ENCODE data around the gene PATJ. TPM values are rescaled to one million over a fixed set of nuclear protein-coding genes. Genes with fewer than 3 reads are reported as not detected.
"Not testable (repeated sequence)": the region's sequence is repeated elsewhere in the genome, so short reads cannot be mapped to it uniquely, and the experiment has no call there.

PATJ gene
- total and polyA plus RNA-seq, 2 donors (not counting 1 experiment from before 2014, with no cell fraction given) = 8.0 to 45.3 TPM

DNA sequence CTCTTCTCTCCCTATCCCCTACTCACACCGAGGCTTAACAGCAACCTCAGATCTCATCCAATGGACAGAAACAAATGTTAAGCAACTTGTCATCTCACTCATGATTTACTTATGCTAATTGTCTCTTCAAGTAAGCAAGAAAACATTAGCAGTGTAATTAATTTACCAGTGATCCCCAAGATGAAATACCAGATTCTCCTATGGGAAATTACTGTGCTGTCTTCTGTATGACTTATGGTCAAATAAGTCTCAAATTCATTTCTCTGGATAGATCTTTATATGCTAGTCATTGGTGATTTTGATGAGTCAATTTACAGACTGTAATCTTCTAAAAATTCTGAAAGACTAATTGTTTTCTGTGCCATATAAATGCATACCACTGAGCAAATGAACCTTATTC lies 419.4 kb downstream of the PATJ start:
- no peak for TF ChIP-seq EZH2 (IDR thresholded peaks at IDR 0.05; ENCODE audit: borderline replicate concordance, insufficient read depth, low read depth, low read length, poor library complexity, severe bottlenecking)
- TF ChIP-seq, protein P1, sequence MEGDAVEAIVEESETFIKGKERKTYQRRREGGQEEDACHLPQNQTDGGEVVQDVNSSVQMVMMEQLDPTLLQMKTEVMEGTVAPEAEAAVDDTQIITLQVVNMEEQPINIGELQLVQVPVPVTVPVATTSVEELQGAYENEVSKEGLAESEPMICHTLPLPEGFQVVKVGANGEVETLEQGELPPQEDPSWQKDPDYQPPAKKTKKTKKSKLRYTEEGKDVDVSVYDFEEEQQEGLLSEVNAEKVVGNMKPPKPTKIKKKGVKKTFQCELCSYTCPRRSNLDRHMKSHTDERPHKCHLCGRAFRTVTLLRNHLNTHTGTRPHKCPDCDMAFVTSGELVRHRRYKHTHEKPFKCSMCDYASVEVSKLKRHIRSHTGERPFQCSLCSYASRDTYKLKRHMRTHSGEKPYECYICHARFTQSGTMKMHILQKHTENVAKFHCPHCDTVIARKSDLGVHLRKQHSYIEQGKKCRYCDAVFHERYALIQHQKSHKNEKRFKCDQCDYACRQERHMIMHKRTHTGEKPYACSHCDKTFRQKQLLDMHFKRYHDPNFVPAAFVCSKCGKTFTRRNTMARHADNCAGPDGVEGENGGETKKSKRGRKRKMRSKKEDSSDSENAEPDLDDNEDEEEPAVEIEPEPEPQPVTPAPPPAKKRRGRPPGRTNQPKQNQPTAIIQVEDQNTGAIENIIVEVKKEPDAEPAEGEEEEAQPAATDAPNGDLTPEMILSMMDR (IDR thresholded peaks at IDR 0.05) = no peak
- H3K27me3 ChIP-seq (replicated peaks in 1 of 4; ENCODE audit: control extremely low read depth in 1 of 4, control insufficient read depth in 3 of 4, insufficient read depth in 4 of 4, low read length in 3 of 4) = no peaks in the 10 kb centered on the region
- H3K36me3 ChIP-seq (replicated peaks in 1 of 2; ENCODE audit: control extremely low read depth in 1 of 2, control insufficient read depth in 1 of 2, extremely low read depth in 1 of 2, insufficient read depth in 2 of 2, low read length in 1 of 2) = no peaks in the 10 kb centered on the region
- no peak overlapping the region for H3K4me3 ChIP-seq (ENCODE audit: control extremely low read depth in 1 of 5, extremely low read depth in 1 of 5, insufficient read depth in 1 of 5, low read depth in 2 of 5, low read length in 4 of 5)
- no peak for DNase-seq
- Mint-ChIP-seq H3K27me3 (no peaks in the 10 kb centered on the region), H3K4me3 (no peak overlapping the region), H3K4me1 (peaks cover 9% of the 10 kb centered on the region), H3K27ac (no peak overlapping the region), H3K9me3 (ENCODE audit: insufficient read depth) (no peaks in the 10 kb centered on the region)
- POLR2A ChIA-PET = no interaction called here
- 83% methylated on average over 1 of the region's 1 CpG for WGBS (ENCODE audit: insufficient coverage)
- CTCF ChIA-PET = no interaction called here
- H2AFZ ChIP-seq (ENCODE audit: insufficient read depth, low read depth, low read length, poor library complexity, severe bottlenecking) = no peak overlapping the region
- H3K9me3 ChIP-seq (ENCODE audit: control extremely low read depth in 1 of 3, control insufficient read depth in 2 of 3, insufficient read depth in 1 of 3, low read length in 2 of 3) = no peaks in the 10 kb centered on the region
- no peak overlapping the region for H3K27ac ChIP-seq (ENCODE audit: low read length in 2 of 2)
- intact Hi-C loops (cut with micrococcal nuclease) = no loop called here
- no peak overlapping the region for H3K4me2 ChIP-seq (replicated peaks; ENCODE audit: low read depth, low read length, poor library complexity, severe bottlenecking)
- H3K9ac ChIP-seq (ENCODE audit: low read length) = no peak overlapping the region
- H3K4me1 ChIP-seq (ENCODE audit: control insufficient read depth in 2 of 2, insufficient read depth in 2 of 2, low read length in 2 of 2) = peaks cover 5% of the 10 kb centered on the region in 2 donors
- H3K79me2 ChIP-seq (ENCODE audit: control insufficient read depth, insufficient read depth, low read length) = no peaks in the 10 kb centered on the region
- H4K20me1 ChIP-seq (ENCODE audit: control insufficient read depth, insufficient read depth, low read length, poor library complexity, severe bottlenecking) = no peaks in the 10 kb centered on the region
- ATAC-seq (ENCODE audit: low read depth) = no peak

DNA sequence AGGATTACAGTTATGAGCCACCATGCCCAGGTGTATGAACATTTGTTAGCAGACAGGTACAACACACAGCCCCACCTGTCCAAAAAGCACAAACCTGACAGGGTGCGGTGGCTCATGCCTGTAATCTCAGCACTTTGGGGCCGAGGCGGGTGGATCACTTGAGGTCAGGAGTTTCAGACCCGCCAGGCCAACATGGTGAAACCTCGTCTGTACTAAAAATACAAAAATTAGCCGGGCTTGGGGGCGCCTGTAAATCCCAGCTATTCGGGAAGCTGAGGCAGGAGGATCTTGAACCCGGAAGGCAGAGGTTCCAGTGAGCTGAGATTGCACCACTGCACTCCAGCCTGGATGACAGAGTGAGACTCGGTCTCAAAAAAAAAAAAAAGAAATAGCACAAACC lies 428.1 kb downstream of the PATJ start:
- H3K36me3 ChIP-seq (replicated peaks in 1 of 2; ENCODE audit: control extremely low read depth in 1 of 2, control insufficient read depth in 1 of 2, extremely low read depth in 1 of 2, insufficient read depth in 2 of 2, low read length in 1 of 2); ATAC-seq (ENCODE audit: low read depth); H3K4me1 ChIP-seq (ENCODE audit: control insufficient read depth in 2 of 2, insufficient read depth in 2 of 2, low read length in 2 of 2); H3K4me3 ChIP-seq (ENCODE audit: control extremely low read depth in 1 of 5, extremely low read depth in 1 of 5, insufficient read depth in 1 of 5, low read depth in 2 of 5, low read length in 4 of 5); H3K9me3 Mint-ChIP-seq (ENCODE audit: insufficient read depth); H4K20me1 ChIP-seq (ENCODE audit: control insufficient read depth, insufficient read depth, low read length, poor library complexity, severe bottlenecking); H3K4me1 Mint-ChIP-seq; H3K9me3 ChIP-seq (ENCODE audit: control extremely low read depth in 1 of 3, control insufficient read depth in 2 of 3, insufficient read depth in 1 of 3, low read length in 2 of 3); H2AFZ ChIP-seq (ENCODE audit: insufficient read depth, low read depth, low read length, poor library complexity, severe bottlenecking); H3K27ac ChIP-seq (ENCODE audit: low read length in 2 of 2); H3K79me2 ChIP-seq (ENCODE audit: control insufficient read depth, insufficient read depth, low read length); H3K9ac ChIP-seq (ENCODE audit: low read length); H3K27me3 Mint-ChIP-seq; H3K27me3 ChIP-seq (replicated peaks in 1 of 4; ENCODE audit: control extremely low read depth in 1 of 4, control insufficient read depth in 3 of 4, insufficient read depth in 4 of 4, low read length in 3 of 4); POLR2A ChIA-PET; H3K4me3 Mint-ChIP-seq; H3K4me2 ChIP-seq (replicated peaks; ENCODE audit: low read depth, low read length, poor library complexity, severe bottlenecking); intact Hi-C loops (cut with micrococcal nuclease); H3K27ac Mint-ChIP-seq; DNase-seq: not testable (repeated sequence)
- CTCF ChIA-PET = interaction anchor here (0.7 kb wide), 1 partner anchor 579 kb away, joined by 3 read pairs; no protein-coding TSS in a partner anchor
- 95% methylated on average over 10 of the region's 10 CpGs for WGBS (ENCODE audit: insufficient coverage)
